NT2/D1 (cell line): ENCODE results near the gene STAM.
"Not testable (repeated sequence)": the region's sequence is repeated elsewhere in the genome, so short reads cannot be mapped to it uniquely, and the experiment has no call there.

Experiments
- DNase-seq: peaks from one replicate; pipeline ENCODE4 v3.0.0-alpha.2; 2011; ENCODE audit warnings: low read depth, low spot score
- H3K27me3 ChIP-seq: 2 replicates; pipeline ENCODE4 v1.6.0; 2011; ENCODE audit warnings: mild to moderate bottlenecking; ENCODE audit not compliant: insufficient read length, insufficient read depth
- H3K36me3 ChIP-seq: 2 replicates; pipeline ENCODE4 v1.6.1; 2011; ENCODE audit warnings: mild to moderate bottlenecking, low read length, mixed read lengths; ENCODE audit not compliant: insufficient read depth, insufficient read length
- H3K4me1 ChIP-seq: 2 replicates; pipeline ENCODE4 v1.5.1; 2011; ENCODE audit not compliant: insufficient read depth, insufficient read length
- H3K4me3 ChIP-seq: 2 replicates; pipeline ENCODE4 v1.5.1; 2011; ENCODE audit warnings: low read depth; ENCODE audit not compliant: insufficient read length
- H3K9ac ChIP-seq: 2 replicates; pipeline ENCODE4 v1.6.0; 2011; ENCODE audit warnings: low read depth; ENCODE audit not compliant: insufficient read length
- H3K9me3 ChIP-seq: 2 replicates; pipeline ENCODE4 v1.5.1; 2011; ENCODE audit warnings: mild to moderate bottlenecking, low read length; ENCODE audit not compliant: insufficient read depth
- SUZ12 ChIP-seq: IDR thresholded peaks from 2 replicates; pipeline ENCODE4 v1.6.1; 2011; ENCODE audit not compliant: insufficient read length, insufficient read depth; ENCODE audit errors: extremely low read depth
- YY1 ChIP-seq: IDR thresholded peaks from 2 replicates; pipeline ENCODE4 v1.6.1; 2011; ENCODE audit not compliant: insufficient read length, insufficient read depth
- ZNF274 ChIP-seq: IDR thresholded peaks from 2 replicates; pipeline ENCODE4 v1.6.1; 2011; ENCODE audit warnings: mild to moderate bottlenecking, low read depth, low read length

The STAM gene

GRCh38 chr10:17712717-17713471 lies 68.9 kb downstream of the STAM start:
- H3K9ac ChIP-seq: no peak overlapping the region
- no peaks in the 10 kb centered on the region for H3K9me3 ChIP-seq
- DNase-seq: no peak
- TF ChIP-seq SUZ12 (no peak), ZNF274 (no peak), YY1 (no peak)
- H3K27me3 ChIP-seq: no peaks in the 10 kb centered on the region
- no peaks in the 10 kb centered on the region for H3K4me1 ChIP-seq
- peaks cover 52% of the 10 kb centered on the region for H3K36me3 ChIP-seq
- H3K4me3 ChIP-seq: no peak overlapping the region

GRCh38 chr10:17713758-17714157 lies 69.8 kb downstream of the STAM start:
- Histone ChIP-seq H3K4me1 (no peaks in the 10 kb centered on the region), H3K36me3 (peaks cover 50% of the 10 kb centered on the region), H3K4me3 (no peak overlapping the region), H3K9me3 (no peaks in the 10 kb centered on the region), H3K9ac (no peak overlapping the region), H3K27me3 (no peaks in the 10 kb centered on the region)
- no peak for DNase-seq
- TF ChIP-seq YY1: no peak
- TF ChIP-seq SUZ12: no peak
- TF ChIP-seq ZNF274: no peak

- no peak for DNase-seq
- Histone ChIP-seq H3K9ac (no peak overlapping the region), H3K27me3 (no peaks in the 10 kb centered on the region), H3K36me3 (peaks cover 27% of the 10 kb centered on the region), H3K9me3 (no peaks in the 10 kb centered on the region), H3K4me1 (no peaks in the 10 kb centered on the region), H3K4me3 (no peak overlapping the region)
- no peak for TF ChIP-seq SUZ12
- TF ChIP-seq YY1: no peak
- no peak for TF ChIP-seq ZNF274
Observed at GRCh38 chr10:17716161-17716560, 72.2 kb downstream of the STAM start.

GRCh38 chr10:17722317-17723014 lies 78.5 kb downstream of the STAM start:
- not testable (repeated sequence) for H3K4me1 ChIP-seq

GRCh38 chr10:17725703-17726102 lies 81.8 kb downstream of the STAM start:
- Histone ChIP-seq H3K4me1 (no peaks in the 10 kb centered on the region), H3K27me3 (no peaks in the 10 kb centered on the region), H3K9ac (no peak overlapping the region), H3K36me3 (no peaks in the 10 kb centered on the region), H3K4me3 (no peak overlapping the region), H3K9me3 (peaks cover 8% of the 10 kb centered on the region; the same call in 1 of the 2 replicates)
- no peak for DNase-seq
- TF ChIP-seq ZNF274: no peak
- no peak for TF ChIP-seq SUZ12
- no peak for TF ChIP-seq YY1

More at GRCh38 chr10:17722317-17723014, 78.5 kb downstream of the STAM start:
- not testable (repeated sequence) for H3K36me3 ChIP-seq, H3K4me3 ChIP-seq, H3K9ac ChIP-seq, H3K9me3 ChIP-seq, DNase-seq, H3K27me3 ChIP-seq

- H3K9me3 ChIP-seq: no peaks in the 10 kb centered on the region
- no peaks in the 10 kb centered on the region for H3K4me1 ChIP-seq
Observed at GRCh38 chr10:17729630-17730029, 85.7 kb downstream of the STAM start.

GRCh38 chr10:17730667-17731066 lies 86.7 kb downstream of the STAM start:
- Histone ChIP-seq H3K27me3 (no peaks in the 10 kb centered on the region), H3K4me1 (no peaks in the 10 kb centered on the region), H3K4me3 (no peak overlapping the region), H3K9ac (no peak overlapping the region), H3K36me3 (no peaks in the 10 kb centered on the region), H3K9me3 (no peaks in the 10 kb centered on the region)
- no peak for TF ChIP-seq SUZ12
- TF ChIP-seq ZNF274: no peak
- TF ChIP-seq YY1: no peak
- DNase-seq: no peak

More at GRCh38 chr10:17729630-17730029, 85.7 kb downstream of the STAM start:
- TF ChIP-seq SUZ12 (no peak), ZNF274 (no peak), YY1 (no peak)
- no peaks in the 10 kb centered on the region for H3K36me3 ChIP-seq
- H3K27me3 ChIP-seq: no peaks in the 10 kb centered on the region
- DNase-seq: no peak
- no peak overlapping the region for H3K9ac ChIP-seq
- H3K4me3 ChIP-seq: no peak overlapping the region
